GM19238 (cell line): Measurements from ENCODE around the gene NEK6.

Experiments
- DNase-seq: peaks from one replicate; pipeline ENCODE4 v3.0.0; 2011; ENCODE audit warnings: low spot score; ENCODE audit not compliant: insufficient read length

Gene NEK6

GRCh38 chr9:124296796-124297550 lies 39.2 kb downstream of the NEK6 start:
- no peak for DNase-seq

GRCh38 chr9:124297551-124297901 lies 39.8 kb downstream of the NEK6 start:
- DNase-seq: no peak

- no peak for DNase-seq
These were observed 40.3 kb downstream of the NEK6 start for GRCh38 chr9:124297915-124298645.

GRCh38 chr9:124298646-124299235 lies 41.0 kb downstream of the NEK6 start:
- DNase-seq: no peak

- DNase-seq: no peak
These were observed 41.9 kb downstream of the NEK6 start for GRCh38 chr9:124299515-124300090.

- DNase-seq: no peak
These were observed 42.6 kb downstream of the NEK6 start for GRCh38 chr9:124300312-124300711.

DNA sequence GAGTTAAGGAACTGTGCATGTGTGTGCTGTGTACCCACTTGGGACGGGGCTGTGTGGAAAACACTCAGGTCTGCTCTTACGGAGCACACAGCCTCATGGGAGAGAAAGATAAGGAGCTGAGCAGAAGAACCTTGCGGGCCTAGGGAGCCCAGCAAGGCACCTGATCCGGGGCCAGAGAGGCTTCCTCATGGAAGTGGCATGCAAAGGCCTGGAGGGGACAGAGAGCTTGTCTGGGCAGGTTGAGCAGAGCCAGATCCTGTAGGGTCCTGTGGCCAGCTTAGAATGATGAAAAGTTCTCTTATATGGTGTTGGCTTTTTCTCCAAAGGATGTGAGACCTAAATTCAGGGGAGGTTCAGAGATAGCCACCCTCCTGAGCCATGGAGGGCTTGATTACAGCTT lies 45.2 kb downstream of the NEK6 start:
- no peak for DNase-seq

- no peak for DNase-seq
These were observed 46.0 kb downstream of the NEK6 start for GRCh38 chr9:124303762-124304161.

DNA sequence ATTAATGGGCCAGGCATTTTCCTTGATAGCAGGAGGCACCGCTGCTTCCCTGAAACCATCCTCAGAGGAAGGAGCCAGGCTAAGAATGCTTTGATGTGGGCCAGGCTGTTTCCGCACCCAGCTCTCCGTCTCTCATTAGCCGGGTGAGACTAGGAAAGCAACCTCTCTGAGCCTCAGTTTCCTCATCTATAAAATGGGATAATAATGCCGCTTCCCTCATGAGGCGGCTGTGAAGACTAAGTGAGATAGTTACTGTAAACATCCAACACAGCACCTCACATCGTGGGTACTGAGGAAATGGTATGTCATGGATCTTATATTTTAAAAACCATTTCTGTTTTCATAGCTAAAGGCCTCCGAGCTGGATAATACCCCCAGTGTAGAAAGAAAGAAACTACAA lies 46.5 kb downstream of the NEK6 start:
- DNase-seq: no peak

GRCh38 chr9:124306098-124306735 lies 48.5 kb downstream of the NEK6 start:
- DNase-seq: no peak

DNA sequence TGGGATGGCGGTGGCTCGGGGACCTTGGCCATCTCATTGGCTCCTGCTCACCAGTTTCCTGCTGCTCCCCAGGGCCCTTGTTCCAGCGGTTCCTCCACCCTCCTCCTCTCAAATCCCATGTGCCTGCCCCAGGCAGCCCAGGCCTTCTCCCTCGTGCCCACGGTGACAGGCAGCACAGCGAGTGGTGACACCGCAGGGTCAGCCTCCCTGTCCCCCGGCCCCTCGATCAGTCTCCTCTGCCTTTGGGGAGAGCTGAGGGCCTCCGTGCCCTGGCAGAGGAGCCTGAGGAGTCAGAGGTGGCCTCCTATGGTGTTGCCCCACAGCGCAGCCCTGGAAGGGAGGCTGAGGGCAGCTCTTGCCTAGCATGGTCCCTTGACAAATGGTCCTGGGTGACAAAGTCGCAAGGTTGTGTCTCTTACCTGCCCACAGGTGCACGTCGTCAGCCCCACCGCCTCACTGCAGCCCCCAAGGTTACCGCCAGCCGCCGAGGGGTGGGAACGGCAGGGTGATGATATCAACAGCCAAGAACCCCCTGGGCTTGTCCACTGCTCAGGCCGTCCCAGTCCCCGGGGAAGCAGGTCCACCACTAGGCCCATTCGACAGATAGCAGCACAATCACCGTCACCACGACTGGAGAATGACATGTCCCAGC lies 49.8 kb downstream of the NEK6 start:
- DNase-seq: no peak

DNA sequence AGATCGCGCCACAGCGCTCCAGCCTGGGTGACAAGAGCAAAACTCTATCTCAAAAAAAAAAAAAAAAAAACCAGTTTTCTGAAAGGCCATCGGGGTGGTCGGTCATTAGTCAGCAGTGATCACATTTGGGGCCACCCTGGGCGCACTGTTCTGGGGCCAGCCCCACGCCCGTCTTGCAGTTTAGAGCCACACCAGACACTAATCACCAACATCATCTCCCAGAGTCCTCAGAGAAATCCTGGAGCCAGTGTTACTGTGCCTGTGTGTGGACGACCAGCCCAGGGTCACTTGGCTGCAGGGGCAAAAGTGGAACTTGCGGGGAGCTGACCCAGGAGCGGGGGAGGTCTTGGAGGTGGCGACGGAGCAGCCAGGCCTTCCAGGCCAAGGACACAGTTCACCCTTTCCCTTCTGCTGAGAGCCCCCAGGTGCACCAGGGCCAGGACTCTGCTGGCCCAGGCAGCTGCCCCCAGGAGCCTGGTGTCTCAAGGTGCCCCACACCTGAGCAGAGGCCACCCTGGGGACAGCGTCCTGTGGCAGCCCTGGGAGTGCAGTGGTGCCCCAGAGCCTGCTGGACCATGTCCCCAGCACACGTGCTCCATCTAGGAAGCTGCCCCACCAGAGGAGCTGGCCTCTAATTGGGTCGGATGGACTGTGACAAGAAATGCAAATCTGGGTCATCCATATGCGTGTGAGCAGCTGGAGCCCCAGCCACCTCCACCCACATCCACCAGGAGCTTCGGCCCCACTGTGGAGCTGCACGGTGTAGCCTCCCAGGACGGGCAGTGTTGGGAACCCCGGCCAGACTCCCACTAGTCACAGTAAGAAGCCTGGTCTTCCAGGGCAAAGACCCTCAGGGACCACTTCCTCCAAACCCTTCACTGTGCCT lies 51.1 kb downstream of the NEK6 start:
- no peak for DNase-seq

GRCh38 chr9:124309667-124310084 lies 51.9 kb downstream of the NEK6 start:
- DNase-seq: no peak

DNA sequence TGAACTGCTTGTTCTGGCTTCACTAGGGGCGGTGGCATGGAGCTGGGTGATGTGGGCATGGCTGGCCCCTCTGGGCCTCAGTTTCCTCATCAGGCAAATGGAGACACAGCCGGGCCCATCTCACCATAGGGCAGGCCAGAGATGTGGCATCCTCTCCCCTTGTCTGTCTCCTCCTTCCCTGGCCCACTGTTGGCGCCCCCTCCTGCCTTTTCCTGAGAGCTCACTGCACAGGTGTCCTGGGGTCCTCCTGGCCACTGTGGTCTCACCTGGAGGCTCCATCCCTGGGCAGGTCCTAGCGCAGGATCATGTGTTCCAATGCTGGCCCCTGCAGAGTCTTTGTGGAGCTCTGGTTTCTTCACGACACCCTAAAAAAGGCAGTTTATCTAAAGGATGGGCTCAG lies 53.5 kb downstream of the NEK6 start:
- DNase-seq: no peak

DNA sequence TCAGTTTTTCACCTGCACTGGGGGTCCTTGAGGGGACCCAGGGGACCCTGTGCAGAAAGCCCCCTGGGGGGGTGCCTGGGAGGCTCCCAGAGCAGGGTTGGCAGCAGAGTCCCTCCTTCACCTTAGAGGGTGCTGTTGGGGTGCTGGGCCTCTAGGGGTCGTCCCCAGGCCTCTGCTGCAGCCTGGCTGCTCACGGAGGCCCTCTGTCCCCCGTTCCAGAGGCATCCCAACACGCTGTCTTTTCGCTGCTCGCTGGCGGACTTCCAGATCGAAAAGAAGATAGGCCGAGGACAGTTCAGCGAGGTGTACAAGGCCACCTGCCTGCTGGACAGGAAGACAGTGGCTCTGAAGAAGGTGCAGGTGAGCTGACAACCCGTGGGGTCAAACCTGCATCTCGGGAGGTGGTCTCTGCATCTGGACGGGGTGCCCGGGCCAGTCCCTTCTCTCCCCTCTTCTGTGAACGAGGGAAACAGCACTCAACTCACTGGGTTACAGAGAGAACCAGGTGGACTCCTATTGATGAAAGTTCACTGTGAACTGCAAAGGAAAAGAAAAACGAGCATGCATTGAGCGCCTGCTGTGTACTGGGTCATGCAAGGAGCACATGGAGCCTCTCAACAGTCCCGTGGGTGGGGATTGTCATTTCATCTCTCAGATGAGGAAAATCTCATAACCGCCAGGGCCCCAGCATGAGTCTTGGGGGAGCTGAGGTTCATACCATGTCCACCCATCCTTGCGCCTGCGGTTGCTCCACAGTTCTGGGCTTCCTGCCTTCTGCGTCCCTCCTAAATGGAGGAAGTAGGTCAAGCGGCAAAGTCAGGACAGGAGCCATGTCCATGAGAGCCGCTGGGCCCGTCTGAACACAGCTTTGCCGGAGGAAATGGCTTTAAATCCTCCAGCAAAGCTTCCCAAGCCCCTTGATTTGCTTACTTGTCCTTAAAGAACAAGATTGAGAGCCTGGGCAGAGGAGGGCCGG lies 54.8 kb downstream of the NEK6 start:
- no peak for DNase-seq

DNA sequence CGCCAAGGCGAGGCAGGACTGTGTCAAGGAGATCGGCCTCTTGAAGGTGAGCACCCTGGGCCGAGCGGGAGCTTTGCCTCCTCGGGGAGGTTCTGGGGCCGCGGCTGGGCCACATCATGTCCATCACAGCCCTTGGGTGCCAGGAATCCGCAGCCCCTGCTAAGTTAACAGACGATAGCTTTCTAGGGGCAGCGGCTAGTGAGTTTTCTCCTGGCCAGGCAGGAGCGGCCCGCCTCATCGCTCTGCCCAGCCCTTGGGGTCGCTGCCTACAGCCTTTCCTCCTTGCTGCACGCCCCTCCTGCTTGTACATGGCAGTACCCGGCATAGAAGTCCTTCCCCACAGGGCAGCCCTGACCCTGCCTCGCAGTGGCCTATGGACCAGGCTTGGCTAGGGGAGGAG lies 56.2 kb downstream of the NEK6 start:
- DNase-seq: no peak

- no peak for DNase-seq
These were observed 58.1 kb downstream of the NEK6 start for GRCh38 chr9:124315882-124316281.

- DNase-seq: peak; percentile 72
These were observed 62.6 kb downstream of the NEK6 start for GRCh38 chr9:124320062-124320973.
